ENCODE data around the gene PRELP. TPM values are rescaled to one million over a fixed set of nuclear protein-coding genes. Genes with fewer than 3 reads are reported as not detected.
A peak's percentile ranks its signal among the peaks of the same experiment; 100 is the strongest.

Gene PRELP
- total RNA-seq, 4 donors from 2014 or later: 15.4 to 35.2 (median 23.3) TPM

GRCh38 chr1:203428981-203429599 lies 46.5 kb upstream of the PRELP start:
- WGBS, 2 donors (ENCODE audit: low coverage in 1 of 2): 32 to 60% methylated on average over 2 to 11 of the region's 11 CpGs
- H3K27me3 ChIP-seq: no peaks in the 10 kb centered on the region
- peak overlapping the region; percentile 84 to 87 (median 86) for H3K27ac ChIP-seq
- DNase-seq: peak; percentile 79
- H3K4me3 ChIP-seq: peak overlapping the region; percentile 7 to 51 (median 37)
- intact Hi-C loops (cut with DNase I; ENCODE audit: low total_unique reads): no loop called here
- TF ChIP-seq CTCF (IDR thresholded peaks at IDR 0.05) (peak in 1 of 5 experiments; percentile 8), POLR2AphosphoS5 (IDR thresholded peaks at IDR 0.05) (peak; percentile 55 to 92 (median 85)), POLR2A (IDR thresholded peaks at IDR 0.05) (peak; percentile 90), EP300 (IDR thresholded peaks at IDR 0.05; ENCODE audit: low read depth) (peak; percentile 38)
- H3K9me3 ChIP-seq: no peaks in the 10 kb centered on the region
- in situ Hi-C loops (cut with MboI; ENCODE audit: low pct_ligation_motif_present in 1 of 4, low pct_unique_long_range_greater_than_20kb in 1 of 4, low sequenced_read_pairs in 3 of 4): loop anchor here in 1 of 4 donors (25.0 kb wide), 1 partner anchor 167 kb away; no protein-coding TSS in a partner anchor
- H3K4me1 ChIP-seq: peaks cover 17 to 37% (median 26%) of the 10 kb centered on the region in 4 donors
- no peaks in the 10 kb centered on the region for H3K36me3 ChIP-seq

- intact Hi-C loops (cut with DNase I; ENCODE audit: low total_unique reads): loop anchor here (10.0 kb wide), 1 partner anchor 71 kb away; no protein-coding TSS in a partner anchor
- Histone ChIP-seq H3K27ac (no peak overlapping the region), H3K4me1 (peaks cover 15 to 21% (median 17%) of the 10 kb centered on the region in 4 donors), H3K9me3 (no peaks in the 10 kb centered on the region), H3K36me3 (no peaks in the 10 kb centered on the region), H3K27me3 (no peaks in the 10 kb centered on the region), H3K4me3 (no peak overlapping the region)
- no peak for TF ChIP-seq POLR2A (IDR thresholded peaks at IDR 0.05)
- TF ChIP-seq CTCF (IDR thresholded peaks at IDR 0.05): no peak
- no peak for TF ChIP-seq EP300 (IDR thresholded peaks at IDR 0.05; ENCODE audit: low read depth)
- no peak for TF ChIP-seq POLR2AphosphoS5 (IDR thresholded peaks at IDR 0.05)
- DNase-seq: no peak
- WGBS, 2 donors (ENCODE audit: low coverage in 1 of 2): 83 to 100% methylated on average over 2 to 7 of the region's 7 CpGs
- in situ Hi-C loops (cut with MboI; ENCODE audit: low pct_ligation_motif_present in 1 of 4, low pct_unique_long_range_greater_than_20kb in 1 of 4, low sequenced_read_pairs in 3 of 4): loop anchor here in 1 of 4 donors (25.0 kb wide), 1 partner anchor 173 kb away; no protein-coding TSS in a partner anchor
Measured at GRCh38 chr1:203435615-203436014, 40.0 kb upstream of the PRELP start.

- H3K36me3 ChIP-seq: no peaks in the 10 kb centered on the region
- H3K27me3 ChIP-seq: no peaks in the 10 kb centered on the region
- H3K27ac ChIP-seq: no peak overlapping the region
- in situ Hi-C loops (cut with MboI; ENCODE audit: low pct_ligation_motif_present in 1 of 4, low pct_unique_long_range_greater_than_20kb in 1 of 4, low sequenced_read_pairs in 3 of 4): loop anchor here in 1 of 4 donors (25.0 kb wide), 1 partner anchor 176 kb away; no protein-coding TSS in a partner anchor
- intact Hi-C loops (cut with DNase I; ENCODE audit: low total_unique reads): loop anchor here (10.0 kb wide), 1 partner anchor 73 kb away; no protein-coding TSS in a partner anchor
- no peaks in the 10 kb centered on the region for H3K9me3 ChIP-seq
- peaks cover 17 to 29% (median 19%) of the 10 kb centered on the region in 4 donors for H3K4me1 ChIP-seq
- WGBS, 2 donors (ENCODE audit: low coverage in 1 of 2): 92 to 100% methylated on average over 2 to 15 of the region's 15 CpGs
- no peak overlapping the region for H3K4me3 ChIP-seq
- DNase-seq: no peak
- TF ChIP-seq POLR2AphosphoS5 (IDR thresholded peaks at IDR 0.05) (no peak), EP300 (IDR thresholded peaks at IDR 0.05; ENCODE audit: low read depth) (no peak), CTCF (IDR thresholded peaks at IDR 0.05) (no peak), POLR2A (IDR thresholded peaks at IDR 0.05) (no peak)
Measured at GRCh38 chr1:203437696-203438315, 37.8 kb upstream of the PRELP start.

GRCh38 chr1:203439131-203439730 lies 36.4 kb upstream of the PRELP start:
- no peaks in the 10 kb centered on the region for H3K9me3 ChIP-seq
- no peak overlapping the region for H3K4me3 ChIP-seq
- no peak for DNase-seq
- 37 to 38% methylated on average over 2 to 6 of the region's 6 CpGs for WGBS, 2 donors (ENCODE audit: low coverage in 1 of 2)
- peaks cover 17 to 29% (median 19%) of the 10 kb centered on the region in 4 donors for H3K4me1 ChIP-seq
- no peaks in the 10 kb centered on the region for H3K27me3 ChIP-seq
- no peaks in the 10 kb centered on the region for H3K36me3 ChIP-seq
- in situ Hi-C loops (cut with MboI; ENCODE audit: low pct_ligation_motif_present in 1 of 4, low pct_unique_long_range_greater_than_20kb in 1 of 4, low sequenced_read_pairs in 3 of 4) (loop anchor here in 1 of 4 donors (25.0 kb wide), 1 partner anchor 177 kb away; no protein-coding TSS in a partner anchor), intact Hi-C loops (cut with DNase I; ENCODE audit: low total_unique reads) (loop anchor here (10.0 kb wide), 1 partner anchor 74 kb away; no protein-coding TSS in a partner anchor)
- TF ChIP-seq POLR2AphosphoS5 (IDR thresholded peaks at IDR 0.05): no peak
- no peak for TF ChIP-seq POLR2A (IDR thresholded peaks at IDR 0.05)
- no peak for TF ChIP-seq CTCF (IDR thresholded peaks at IDR 0.05)
- TF ChIP-seq EP300 (IDR thresholded peaks at IDR 0.05; ENCODE audit: low read depth): no peak
- peak overlapping the region in 1 of 4 donors; percentile 44 for H3K27ac ChIP-seq

Data from transverse colon (tissue), 4 donors.